NT2/D1 (cell line): Measurements from ENCODE around the gene RBMS2.
A peak's percentile ranks its signal among the peaks of the same experiment; 100 is the strongest.

ENCODE experiments used
- DNase-seq: peaks from one replicate; pipeline ENCODE4 v3.0.0-alpha.2; 2011; ENCODE audit warnings: low read depth, low spot score
- H3K27me3 ChIP-seq: 2 replicates; pipeline ENCODE4 v1.6.0; 2011; ENCODE audit warnings: mild to moderate bottlenecking; ENCODE audit not compliant: insufficient read length, insufficient read depth
- H3K36me3 ChIP-seq: 2 replicates; pipeline ENCODE4 v1.6.1; 2011; ENCODE audit warnings: mild to moderate bottlenecking, low read length, mixed read lengths; ENCODE audit not compliant: insufficient read depth, insufficient read length
- H3K4me1 ChIP-seq: 2 replicates; pipeline ENCODE4 v1.5.1; 2011; ENCODE audit not compliant: insufficient read depth, insufficient read length
- H3K4me3 ChIP-seq: 2 replicates; pipeline ENCODE4 v1.5.1; 2011; ENCODE audit warnings: low read depth; ENCODE audit not compliant: insufficient read length
- H3K9ac ChIP-seq: 2 replicates; pipeline ENCODE4 v1.6.0; 2011; ENCODE audit warnings: low read depth; ENCODE audit not compliant: insufficient read length
- H3K9me3 ChIP-seq: 2 replicates; pipeline ENCODE4 v1.5.1; 2011; ENCODE audit warnings: mild to moderate bottlenecking, low read length; ENCODE audit not compliant: insufficient read depth
- SUZ12 ChIP-seq: IDR thresholded peaks from 2 replicates; pipeline ENCODE4 v1.6.1; 2011; ENCODE audit not compliant: insufficient read length, insufficient read depth; ENCODE audit errors: extremely low read depth
- YY1 ChIP-seq: IDR thresholded peaks from 2 replicates; pipeline ENCODE4 v1.6.1; 2011; ENCODE audit not compliant: insufficient read length, insufficient read depth
- ZNF274 ChIP-seq: IDR thresholded peaks from 2 replicates; pipeline ENCODE4 v1.6.1; 2011; ENCODE audit warnings: mild to moderate bottlenecking, low read depth, low read length

RBMS2 gene

DNA sequence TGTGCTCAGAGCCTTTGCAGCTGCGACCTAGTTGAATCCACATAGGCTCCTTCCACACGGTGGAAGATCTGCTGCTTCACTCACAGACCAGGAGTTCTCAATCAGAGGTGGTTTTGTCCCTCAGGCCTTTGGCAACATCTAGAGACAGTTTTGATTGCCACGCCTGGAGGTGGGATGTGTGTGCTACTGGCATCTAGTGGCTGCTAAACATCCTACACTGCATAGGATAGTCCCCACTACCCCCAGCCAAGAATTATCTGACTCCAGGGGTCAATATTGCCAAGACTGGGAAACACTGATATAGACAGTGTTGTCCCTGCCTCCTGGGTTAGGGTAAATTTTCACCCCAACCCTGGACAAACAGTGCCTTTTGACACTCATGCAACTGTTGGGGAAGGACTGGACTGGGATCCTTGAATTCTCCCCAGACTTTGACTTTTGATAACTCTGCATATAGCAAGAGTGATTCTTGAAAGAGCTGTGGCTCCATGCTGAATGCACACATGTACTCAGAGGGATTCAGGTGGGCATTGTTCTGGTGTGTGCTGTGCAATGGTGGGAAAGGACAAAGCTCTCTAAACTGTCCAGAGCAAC lies 68.7 kb downstream of the RBMS2 start:
- Histone ChIP-seq H3K36me3 (peaks cover 54% of the 10 kb centered on the region), H3K4me1 (peaks cover 11% of the 10 kb centered on the region), H3K27me3 (no peaks in the 10 kb centered on the region), H3K4me3 (no peak overlapping the region), H3K9ac (no peak overlapping the region), H3K9me3 (no peaks in the 10 kb centered on the region)
- TF ChIP-seq SUZ12 (no peak), ZNF274 (no peak), YY1 (no peak)
- no peak for DNase-seq

DNA sequence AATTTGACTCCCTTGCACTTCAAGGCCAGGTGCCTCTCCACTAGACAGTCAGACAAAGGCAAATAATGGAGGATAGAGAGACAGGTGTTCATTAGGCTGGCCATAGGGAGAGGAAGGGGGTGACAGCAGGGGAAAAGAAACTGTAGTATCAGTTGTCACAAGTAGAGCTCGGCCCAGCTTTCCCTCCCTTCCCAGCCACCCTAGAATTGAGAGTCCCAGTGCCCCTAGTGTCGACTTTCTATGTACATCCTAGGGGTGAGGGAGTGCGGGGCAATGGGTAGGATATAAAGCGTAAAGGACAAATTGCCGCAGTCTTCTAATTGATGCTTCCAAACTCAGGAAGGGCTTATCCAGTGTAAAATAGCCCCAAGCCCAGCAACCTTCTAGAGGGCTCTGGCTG lies 69.5 kb downstream of the RBMS2 start:
- no peak overlapping the region for H3K9ac ChIP-seq
- peaks cover 55% of the 10 kb centered on the region for H3K36me3 ChIP-seq
- H3K27me3 ChIP-seq, result no peaks in the 10 kb centered on the region
- no peaks in the 10 kb centered on the region for H3K9me3 ChIP-seq
- TF ChIP-seq SUZ12 (no peak), ZNF274 (no peak), YY1 (no peak)
- peaks cover 13% of the 10 kb centered on the region for H3K4me1 ChIP-seq
- DNase-seq, result no peak
- no peak overlapping the region for H3K4me3 ChIP-seq

DNA sequence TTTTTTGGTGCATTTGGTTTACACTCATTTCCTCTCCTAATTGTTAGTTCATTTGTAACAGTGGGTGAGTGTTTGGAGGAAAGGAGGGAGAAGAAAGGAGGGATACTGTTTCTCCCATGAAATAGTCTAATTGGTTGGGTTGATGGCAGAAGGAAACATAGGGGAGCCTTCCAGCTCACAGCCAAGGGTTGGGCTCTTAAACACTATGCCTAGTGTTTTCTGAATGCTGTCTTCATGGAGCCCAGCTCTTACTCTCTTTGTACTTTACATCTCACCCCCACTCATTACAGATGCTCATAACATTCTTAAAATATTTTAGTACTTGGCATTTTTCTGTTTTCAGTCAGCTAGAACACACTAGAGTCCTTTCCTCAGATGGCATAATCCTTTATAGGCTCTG lies 70.3 kb downstream of the RBMS2 start:
- Histone ChIP-seq H3K4me3 (no peak overlapping the region), H3K36me3 (peaks cover 60% of the 10 kb centered on the region), H3K9ac (no peak overlapping the region), H3K27me3 (no peaks in the 10 kb centered on the region), H3K9me3 (no peaks in the 10 kb centered on the region), H3K4me1 (peaks cover 13% of the 10 kb centered on the region)
- DNase-seq, result no peak
- no peak for TF ChIP-seq ZNF274
- no peak for TF ChIP-seq SUZ12
- no peak for TF ChIP-seq YY1

DNA sequence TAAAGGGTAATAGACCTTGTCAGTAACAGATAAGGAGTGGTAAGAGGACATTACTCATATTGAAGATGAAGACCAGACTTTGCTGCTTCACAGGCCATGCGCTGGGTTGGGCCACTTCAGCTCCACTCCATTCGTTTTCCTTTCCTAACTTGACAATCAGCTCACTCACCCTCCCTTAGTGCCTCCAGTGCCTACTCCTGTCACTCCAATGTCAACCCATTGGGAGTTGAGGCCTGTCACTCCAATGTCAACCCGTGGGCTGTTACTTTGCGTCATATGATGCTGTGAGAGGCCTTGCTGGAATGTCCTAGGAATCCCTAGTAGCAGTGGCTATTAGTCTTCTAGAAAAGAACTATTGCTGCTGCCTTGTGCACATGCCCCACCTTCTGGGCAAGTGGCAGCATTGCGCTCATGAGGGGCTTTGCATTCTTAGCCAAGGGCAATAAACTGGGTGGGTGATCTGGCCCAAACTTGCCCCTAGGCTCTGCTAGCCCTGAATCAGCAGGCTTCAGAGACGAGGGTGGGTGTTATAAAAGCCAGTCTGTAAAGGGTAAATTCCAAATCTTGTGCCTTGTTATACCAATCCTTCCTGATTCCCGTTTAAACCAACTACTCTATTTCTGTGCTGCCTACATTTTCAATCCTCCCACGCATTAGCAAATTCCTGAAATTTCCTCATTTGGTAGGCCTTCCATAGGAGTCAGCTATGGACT lies 72.4 kb downstream of the RBMS2 start:
- Histone ChIP-seq H3K27me3 (no peaks in the 10 kb centered on the region), H3K4me1 (peaks cover 8% of the 10 kb centered on the region), H3K36me3 (peaks cover 60% of the 10 kb centered on the region), H3K9me3 (no peaks in the 10 kb centered on the region), H3K9ac (no peak overlapping the region), H3K4me3 (no peak overlapping the region)
- peak; percentile 71 for DNase-seq
- TF ChIP-seq ZNF274 (no peak), SUZ12 (no peak), YY1 (no peak)

DNA sequence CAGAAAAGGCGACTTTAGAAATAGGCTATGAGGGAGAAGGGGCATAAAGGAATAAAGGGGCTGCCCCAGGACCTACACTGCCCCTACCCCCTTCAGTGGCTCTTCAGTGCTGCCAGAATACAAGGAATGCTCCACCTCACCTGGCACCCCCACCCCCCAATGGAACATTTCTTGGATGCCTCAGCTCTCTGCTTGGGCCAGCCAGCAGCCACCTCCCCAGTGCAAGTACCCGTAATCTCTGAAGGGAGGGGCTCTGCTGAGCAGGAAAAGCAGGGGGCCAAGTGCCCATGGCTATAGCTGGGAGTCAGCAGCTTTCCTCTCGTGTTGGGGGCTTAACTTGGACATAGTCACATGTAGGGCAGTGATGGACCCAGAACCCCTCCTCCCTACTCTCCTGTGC lies 75.2 kb downstream of the RBMS2 start:
- DNase-seq, result no peak
- H3K27me3 ChIP-seq, result no peaks in the 10 kb centered on the region
- no peak for TF ChIP-seq ZNF274
- TF ChIP-seq SUZ12, result no peak
- TF ChIP-seq YY1, result no peak
- peaks cover 6% of the 10 kb centered on the region for H3K4me1 ChIP-seq
- H3K36me3 ChIP-seq, result peaks cover 70% of the 10 kb centered on the region
- no peak overlapping the region for H3K9ac ChIP-seq
- H3K4me3 ChIP-seq, result no peak overlapping the region
- no peaks in the 10 kb centered on the region for H3K9me3 ChIP-seq

DNA sequence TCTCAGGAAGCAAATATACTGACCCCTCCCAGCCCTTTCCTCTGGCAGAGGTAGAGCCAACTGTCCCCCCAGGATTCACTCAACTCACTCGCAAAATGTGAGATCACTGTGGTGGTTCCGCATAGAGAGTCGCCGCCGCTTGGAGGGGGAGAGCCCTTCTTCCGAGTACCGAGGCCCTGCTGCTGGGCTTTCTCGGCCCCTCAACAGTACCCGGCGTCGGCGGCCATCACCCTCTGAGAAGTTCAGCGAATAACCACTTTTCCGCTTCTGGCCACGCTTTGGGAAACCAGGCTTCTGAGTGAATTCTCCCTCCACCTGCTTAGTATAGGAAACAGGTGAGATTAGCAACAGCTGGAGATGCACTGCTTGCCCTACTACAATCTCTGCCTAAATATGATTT lies 77.4 kb downstream of the RBMS2 start:
- Histone ChIP-seq H3K4me1 (peaks cover 6% of the 10 kb centered on the region), H3K9me3 (no peaks in the 10 kb centered on the region), H3K36me3 (peaks cover 89% of the 10 kb centered on the region), H3K4me3 (no peak overlapping the region), H3K27me3 (no peaks in the 10 kb centered on the region), H3K9ac (no peak overlapping the region)
- TF ChIP-seq SUZ12, result no peak
- TF ChIP-seq YY1, result no peak
- TF ChIP-seq ZNF274, result no peak
- no peak for DNase-seq

DNA sequence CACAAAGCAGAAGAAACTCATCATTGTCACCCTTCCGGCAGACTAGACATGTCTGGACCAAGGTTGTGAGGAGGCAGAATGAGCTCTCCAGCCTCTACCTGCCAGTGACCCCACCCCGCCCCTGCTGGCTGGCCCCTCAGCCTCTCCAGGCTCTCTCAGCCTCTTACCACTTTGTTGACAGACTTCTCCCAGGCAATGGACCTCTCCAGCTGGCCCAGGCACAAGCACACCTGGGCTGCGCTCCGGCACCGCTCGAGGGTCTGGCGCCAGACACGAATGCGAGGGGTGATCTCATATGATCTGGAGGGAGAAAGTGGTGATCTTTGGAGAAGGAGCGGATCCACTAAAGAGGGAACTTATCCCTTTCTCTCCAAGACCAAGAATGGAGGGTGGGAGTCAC lies 78.2 kb downstream of the RBMS2 start:
- no peak overlapping the region for H3K9ac ChIP-seq
- H3K4me1 ChIP-seq, result peaks cover 2% of the 10 kb centered on the region
- TF ChIP-seq ZNF274 (no peak), SUZ12 (no peak), YY1 (no peak)
- DNase-seq, result no peak
- no peaks in the 10 kb centered on the region for H3K9me3 ChIP-seq
- no peaks in the 10 kb centered on the region for H3K27me3 ChIP-seq
- no peak overlapping the region for H3K4me3 ChIP-seq
- peaks cover 92% of the 10 kb centered on the region for H3K36me3 ChIP-seq
